WTC11 (cell line): Measurements from ENCODE around the gene LRRC74A. TPM values are rescaled to one million over a fixed set of nuclear protein-coding genes. Genes with fewer than 3 reads are reported as not detected.

ENCODE experiments used
- ATAC-seq: fragments of 200-7000 bp; cut with Tn5 transposase; 2 replicates; pipeline ENCODE4 v1.10.0; 2021; ENCODE audit warnings: mild to moderate bottlenecking, moderate library complexity
- CTCF ChIA-PET: fragments of 300-600 bp; sonication (Branson Sonifier 250); formaldehyde crosslinking; loops from one replicate; lab custom pipeline; 2021; ENCODE audit warnings: antibody characterized with exemption; lab: Charles Lee
- POLR2A ChIA-PET: fragments of 350-600 bp; sonication (Branson Sonifier 250); formaldehyde crosslinking; loops from one replicate; lab custom pipeline; 2021; ENCODE audit warnings: antibody characterized with exemption; lab: Charles Lee
- DNase-seq: peaks from one replicate; pipeline ENCODE4 v3.0.0; 2021; ENCODE audit warnings: low spot score
- H3K27ac Mint-ChIP-seq: 2 replicates; pipeline ENCODE4 v1.8.0; 2021; ENCODE audit warnings: mixed read lengths
- H3K27me3 Mint-ChIP-seq: 2 replicates; pipeline ENCODE4 v1.8.0; 2021; ENCODE audit warnings: low read depth, mild to moderate bottlenecking, moderate library complexity, mixed read lengths
- H3K36me3 Mint-ChIP-seq: 2 replicates; pipeline ENCODE4 v1.8.0; 2021; ENCODE audit warnings: mixed read lengths
- H3K4me1 Mint-ChIP-seq: 2 replicates; pipeline ENCODE4 v1.8.0; 2022; ENCODE audit warnings: mixed read lengths
- H3K4me3 Mint-ChIP-seq: 2 replicates; pipeline ENCODE4 v1.8.0; 2021; ENCODE audit warnings: mild to moderate bottlenecking, moderate library complexity, mixed read lengths
- H3K9me3 Mint-ChIP-seq: 2 replicates; pipeline ENCODE4 v1.8.0; 2021; ENCODE audit warnings: mixed read lengths
- ARID4B ChIP-seq: sonication (generic); formaldehyde crosslinking; IDR thresholded peaks from 2 replicates; pipeline ENCODE4 v1.8.0; 2023; ENCODE audit warnings: missing genetic modification reagents, mild to moderate bottlenecking, borderline replicate concordance
- PRDM15 ChIP-seq: sonication (generic); formaldehyde crosslinking; IDR thresholded peaks from 2 replicates; pipeline ENCODE4 v1.8.0; 2022; ENCODE audit warnings: missing genetic modification reagents
- SMAD4 ChIP-seq: sonication (generic); formaldehyde crosslinking; IDR thresholded peaks from 2 replicates; pipeline ENCODE4 v1.8.0; 2022; ENCODE audit warnings: mild to moderate bottlenecking, missing genetic modification reagents
- SOX15 ChIP-seq: fragments of 250-450 bp; sonication (Bioruptor Pico); IDR thresholded peaks from 2 replicates; pipeline ENCODE4 v1.9.0; 2021; ENCODE audit warnings: mild to moderate bottlenecking
- TEAD4 ChIP-seq: sonication (generic); formaldehyde crosslinking; IDR thresholded peaks from 2 replicates; pipeline ENCODE4 v1.8.0; 2022; ENCODE audit warnings: mild to moderate bottlenecking, missing genetic modification reagents
- ZBTB21 ChIP-seq: sonication (generic); formaldehyde crosslinking; IDR thresholded peaks from 2 replicates; pipeline ENCODE4 v1.8.1; 2023; ENCODE audit warnings: mild to moderate bottlenecking, missing genetic modification reagents, borderline replicate concordance
- ZNF532 ChIP-seq: fragments of 250-450 bp; sonication (Bioruptor Pico); IDR thresholded peaks from 2 replicates; pipeline ENCODE4 v1.9.0; 2021; ENCODE audit warnings: mild to moderate bottlenecking, borderline replicate concordance
- total RNA-seq: library from RNA; stranded (reverse); gene quantifications from 3 replicates; pipeline ENCODE4 v1.2.3, GENCODE V29; 2021
- TF ChIP-seq, protein P1 (sequence below): sonication (generic); formaldehyde crosslinking; IDR thresholded peaks from 2 replicates; pipeline ENCODE4 v1.8.1; 2023; ENCODE audit warnings: mild to moderate bottlenecking, missing genetic modification reagents
- TF ChIP-seq, protein P2 (sequence below): fragments of 250-450 bp; sonication (Bioruptor Pico); conservative IDR thresholded peaks from 2 replicates; pipeline ENCODE4 v1.9.0; 2021; ENCODE audit warnings: mild to moderate bottlenecking

LRRC74A gene
- total RNA-seq, 1 experiment from 2014 or later, result not detected

GRCh38 chr14:76911473-76911872, 85.3 kb downstream of the LRRC74A start:
- no peaks in the 10 kb centered on the region for H3K27me3 Mint-ChIP-seq
- POLR2A ChIA-PET, result interaction anchor here (0.6 to 1.1 kb wide), 2 partner anchors 35 to 175 kb away, joined by 5 to 6 read pairs; no protein-coding TSS in a partner anchor
- CTCF ChIA-PET, result interaction anchor here (0.8 to 17.3 kb wide), 5 partner anchors 13 to 159 kb away, joined by 3 to 196 read pairs (median 4); no protein-coding TSS in a partner anchor
- H3K27ac Mint-ChIP-seq, result peak overlapping the region; percentile 41; the same call in 1 of the 2 replicates
- H3K9me3 Mint-ChIP-seq, result peaks cover 7% of the 10 kb centered on the region
- no peak overlapping the region for H3K4me3 Mint-ChIP-seq
- ATAC-seq (no peak), DNase-seq (no peak)
- no peak for TF ChIP-seq SOX15
- TF ChIP-seq SMAD4 (CRISPR knock-in tag), result no peak
- no peak for TF ChIP-seq ARID4B (CRISPR knock-in tag)
- peak; percentile 47 for TF ChIP-seq PRDM15
- no peak for TF ChIP-seq TEAD4 (CRISPR knock-in tag)
- TF ChIP-seq, protein P1, sequence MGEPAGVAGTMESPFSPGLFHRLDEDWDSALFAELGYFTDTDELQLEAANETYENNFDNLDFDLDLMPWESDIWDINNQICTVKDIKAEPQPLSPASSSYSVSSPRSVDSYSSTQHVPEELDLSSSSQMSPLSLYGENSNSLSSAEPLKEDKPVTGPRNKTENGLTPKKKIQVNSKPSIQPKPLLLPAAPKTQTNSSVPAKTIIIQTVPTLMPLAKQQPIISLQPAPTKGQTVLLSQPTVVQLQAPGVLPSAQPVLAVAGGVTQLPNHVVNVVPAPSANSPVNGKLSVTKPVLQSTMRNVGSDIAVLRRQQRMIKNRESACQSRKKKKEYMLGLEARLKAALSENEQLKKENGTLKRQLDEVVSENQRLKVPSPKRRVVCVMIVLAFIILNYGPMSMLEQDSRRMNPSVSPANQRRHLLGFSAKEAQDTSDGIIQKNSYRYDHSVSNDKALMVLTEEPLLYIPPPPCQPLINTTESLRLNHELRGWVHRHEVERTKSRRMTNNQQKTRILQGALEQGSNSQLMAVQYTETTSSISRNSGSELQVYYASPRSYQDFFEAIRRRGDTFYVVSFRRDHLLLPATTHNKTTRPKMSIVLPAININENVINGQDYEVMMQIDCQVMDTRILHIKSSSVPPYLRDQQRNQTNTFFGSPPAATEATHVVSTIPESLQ (CRISPR knock-in tag), result no peak
- TF ChIP-seq ZNF532 (CRISPR knock-in tag), result no peak
- TF ChIP-seq ZBTB21 (CRISPR knock-in tag), result no peak
- TF ChIP-seq, protein P2, sequence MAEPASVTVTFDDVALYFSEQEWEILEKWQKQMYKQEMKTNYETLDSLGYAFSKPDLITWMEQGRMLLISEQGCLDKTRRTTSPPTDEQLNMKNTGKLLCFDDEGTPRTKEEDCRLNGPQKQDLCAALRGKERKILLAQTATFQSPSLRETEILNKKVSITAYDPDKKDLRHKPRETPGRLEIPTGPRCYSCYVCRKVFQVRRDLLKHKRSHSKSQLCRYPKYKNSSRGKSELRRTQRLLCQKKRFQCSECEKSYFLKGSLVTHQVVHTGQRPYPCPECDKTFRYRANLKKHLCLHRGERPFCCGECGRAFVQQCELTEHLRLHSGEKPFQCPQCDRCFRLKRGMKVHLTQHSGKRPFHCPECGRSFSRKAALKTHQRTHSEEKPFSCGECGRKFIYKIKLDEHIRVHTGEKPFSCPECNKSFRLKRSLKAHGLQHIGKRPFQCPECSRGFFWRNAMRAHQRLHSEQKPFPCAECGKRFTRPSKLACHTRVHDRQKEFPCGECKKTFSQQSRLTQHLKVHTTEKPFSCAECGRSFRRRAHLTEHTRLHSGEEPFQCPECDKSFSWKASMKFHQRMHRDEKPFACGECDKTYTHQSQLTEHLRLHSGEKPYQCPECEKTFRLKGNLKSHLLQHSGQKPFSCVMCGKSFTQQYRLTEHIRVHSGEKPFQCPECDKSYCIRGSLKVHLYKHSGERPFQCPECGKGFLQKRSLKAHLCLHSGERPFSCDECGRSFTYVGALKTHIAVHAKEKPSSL (CRISPR knock-in tag), result no peak
- H3K36me3 Mint-ChIP-seq, result no peaks in the 10 kb centered on the region
- peaks cover 19% of the 10 kb centered on the region for H3K4me1 Mint-ChIP-seq
